ENCODE data around the gene AP1M2. TPM values are rescaled to one million over a fixed set of nuclear protein-coding genes. Genes with fewer than 3 reads are reported as not detected.
A peak's percentile ranks its signal among the peaks of the same experiment; 100 is the strongest.

Gene AP1M2
- total RNA-seq, 6 donors from 2014 or later: 35.1 to 63.1 (median 45.7) TPM

DNA sequence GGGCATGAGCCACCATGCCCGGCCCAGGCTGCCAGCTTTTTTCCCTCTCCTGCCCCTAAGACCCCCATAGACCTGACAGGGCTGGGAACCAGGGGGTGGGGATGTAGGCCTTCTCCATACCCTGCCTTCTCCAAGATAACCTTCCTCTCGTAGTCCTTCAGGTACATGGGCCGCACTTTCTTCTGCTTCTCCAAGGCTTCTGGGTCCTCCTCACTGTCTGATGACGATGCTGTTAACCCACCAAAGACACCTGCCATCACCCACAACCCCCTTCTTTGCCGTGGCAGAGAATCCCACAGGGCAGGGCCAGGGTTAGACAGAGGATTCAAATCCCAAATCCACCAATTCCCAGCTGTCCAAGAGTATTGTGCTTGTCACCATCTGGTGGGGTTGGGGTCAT is 24.5 kb downstream of the AP1M2 start:
- Histone ChIP-seq H3K27me3 (no peaks in the 10 kb centered on the region), H3K27ac (no peak overlapping the region), H3K4me1 (peaks cover 23 to 26% (median 25%) of the 10 kb centered on the region in 4 donors), H3K4me3 (no peak overlapping the region), H3K36me3 (peaks cover 21 to 44% (median 35%) of the 10 kb centered on the region in 4 donors), H3K9me3 (no peaks in the 10 kb centered on the region)
- ATAC-seq (ENCODE audit: low FRiP score in 2 of 2): no peak
- WGBS, 2 donors: 92 to 95% methylated on average over 5 of the region's 5 CpGs
- no peak for TF ChIP-seq POLR2AphosphoS5 (IDR thresholded peaks at IDR 0.05)
- TF ChIP-seq EP300 (IDR thresholded peaks at IDR 0.05): no peak
- no peak for TF ChIP-seq POLR2A (IDR thresholded peaks at IDR 0.05)
- TF ChIP-seq, protein P1, sequence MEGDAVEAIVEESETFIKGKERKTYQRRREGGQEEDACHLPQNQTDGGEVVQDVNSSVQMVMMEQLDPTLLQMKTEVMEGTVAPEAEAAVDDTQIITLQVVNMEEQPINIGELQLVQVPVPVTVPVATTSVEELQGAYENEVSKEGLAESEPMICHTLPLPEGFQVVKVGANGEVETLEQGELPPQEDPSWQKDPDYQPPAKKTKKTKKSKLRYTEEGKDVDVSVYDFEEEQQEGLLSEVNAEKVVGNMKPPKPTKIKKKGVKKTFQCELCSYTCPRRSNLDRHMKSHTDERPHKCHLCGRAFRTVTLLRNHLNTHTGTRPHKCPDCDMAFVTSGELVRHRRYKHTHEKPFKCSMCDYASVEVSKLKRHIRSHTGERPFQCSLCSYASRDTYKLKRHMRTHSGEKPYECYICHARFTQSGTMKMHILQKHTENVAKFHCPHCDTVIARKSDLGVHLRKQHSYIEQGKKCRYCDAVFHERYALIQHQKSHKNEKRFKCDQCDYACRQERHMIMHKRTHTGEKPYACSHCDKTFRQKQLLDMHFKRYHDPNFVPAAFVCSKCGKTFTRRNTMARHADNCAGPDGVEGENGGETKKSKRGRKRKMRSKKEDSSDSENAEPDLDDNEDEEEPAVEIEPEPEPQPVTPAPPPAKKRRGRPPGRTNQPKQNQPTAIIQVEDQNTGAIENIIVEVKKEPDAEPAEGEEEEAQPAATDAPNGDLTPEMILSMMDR (IDR thresholded peaks at IDR 0.05): no peak
- DNase-seq: no peak

DNA sequence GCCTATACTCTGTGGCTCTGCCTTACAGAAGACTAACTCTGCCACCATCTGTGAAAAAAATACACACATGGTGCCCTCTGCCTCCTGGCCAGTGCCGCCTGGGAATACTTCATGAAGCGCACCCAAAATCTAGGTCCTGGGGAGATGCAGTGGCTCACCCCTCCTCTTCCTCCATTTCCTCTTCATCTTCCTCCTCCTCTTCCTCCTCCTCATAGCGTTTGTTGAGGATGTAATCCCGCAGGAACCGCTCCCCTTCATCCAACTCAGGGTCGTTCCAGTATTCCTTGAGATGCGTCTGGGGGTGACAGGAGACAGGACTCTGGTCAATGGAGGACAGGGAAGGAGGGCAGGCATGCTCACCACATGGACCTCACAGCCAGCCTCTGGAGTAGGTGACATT is 27.0 kb downstream of the AP1M2 start:
- H3K9me3 ChIP-seq: no peaks in the 10 kb centered on the region
- peaks cover 30 to 64% (median 57%) of the 10 kb centered on the region in 4 donors for H3K36me3 ChIP-seq
- WGBS, 2 donors: 91 to 92% methylated on average over 7 of the region's 7 CpGs
- DNase-seq (no peak), ATAC-seq (ENCODE audit: low FRiP score in 2 of 2) (no peak)
- no peak for TF ChIP-seq POLR2A (IDR thresholded peaks at IDR 0.05)
- TF ChIP-seq, protein P1 (IDR thresholded peaks at IDR 0.05): no peak
- no peak for TF ChIP-seq POLR2AphosphoS5 (IDR thresholded peaks at IDR 0.05)
- TF ChIP-seq EP300 (IDR thresholded peaks at IDR 0.05): no peak
- H3K27me3 ChIP-seq: no peaks in the 10 kb centered on the region
- H3K27ac ChIP-seq: no peak overlapping the region
- peaks cover 7 to 9% (median 7%) of the 10 kb centered on the region in 4 donors for H3K4me1 ChIP-seq
- no peak overlapping the region for H3K4me3 ChIP-seq

DNA sequence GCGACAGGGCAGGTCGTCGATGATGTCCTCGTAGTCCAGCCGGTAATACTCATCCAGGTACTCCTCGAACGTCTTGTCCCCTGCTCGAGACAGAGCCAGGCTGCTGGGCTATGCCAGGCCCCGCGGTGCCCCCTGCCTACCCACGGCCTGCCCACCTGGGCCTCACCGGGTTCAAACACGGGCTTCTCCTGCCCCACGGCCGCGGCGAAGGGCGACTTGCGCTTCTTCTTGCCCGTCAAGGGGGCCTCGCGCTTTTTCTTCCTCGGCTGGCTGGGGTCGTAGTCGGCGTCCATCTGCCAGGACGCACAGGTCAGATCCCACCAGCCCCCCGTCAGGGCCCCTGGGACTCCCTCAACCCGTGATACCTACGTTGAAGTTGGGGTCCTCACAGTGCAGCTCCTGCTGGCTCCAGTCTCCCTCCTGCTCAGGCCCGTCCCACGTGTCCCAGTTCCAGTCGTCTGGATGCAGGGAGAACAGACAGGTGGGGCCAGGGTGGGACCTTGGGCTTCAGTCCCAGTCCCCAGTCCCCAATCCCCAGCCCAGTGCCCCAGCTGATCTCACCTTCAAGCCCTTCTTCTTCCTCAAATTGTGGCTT is 29.4 kb downstream of the AP1M2 start:
- no peak for ATAC-seq (ENCODE audit: low FRiP score in 2 of 2)
- no peaks in the 10 kb centered on the region for H3K9me3 ChIP-seq
- peak in 1 of 2 donors; percentile 83 for DNase-seq
- H3K36me3 ChIP-seq: peaks cover 32 to 89% (median 80%) of the 10 kb centered on the region in 4 donors
- TF ChIP-seq POLR2A (IDR thresholded peaks at IDR 0.05): no peak
- no peak for TF ChIP-seq POLR2AphosphoS5 (IDR thresholded peaks at IDR 0.05)
- TF ChIP-seq, protein P1 (IDR thresholded peaks at IDR 0.05): no peak
- TF ChIP-seq EP300 (IDR thresholded peaks at IDR 0.05): no peak
- no peak overlapping the region for H3K27ac ChIP-seq
- H3K27me3 ChIP-seq: no peaks in the 10 kb centered on the region
- H3K4me1 ChIP-seq: no peaks in the 10 kb centered on the region
- WGBS, 2 donors: 93 to 97% methylated on average over 32 to 33 of the region's 33 CpGs
- no peak overlapping the region for H3K4me3 ChIP-seq

DNA sequence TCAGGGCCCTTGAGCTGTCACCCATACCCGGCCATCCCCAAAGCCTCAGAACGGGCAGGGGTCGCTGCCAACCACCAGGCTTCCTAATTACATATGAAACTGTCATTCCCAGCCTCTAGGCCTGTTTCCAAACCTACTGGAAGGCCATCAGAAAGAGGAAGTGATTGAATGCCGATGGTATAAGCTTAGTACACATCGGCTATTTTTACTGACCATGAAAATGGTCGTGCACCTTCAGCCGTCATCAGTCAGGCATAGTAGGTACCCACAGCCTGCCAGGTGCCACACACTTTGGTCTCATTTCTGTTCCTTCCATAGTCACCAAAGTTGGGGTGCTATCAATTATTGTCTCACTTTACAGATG is 31.5 kb downstream of the AP1M2 start:
- Histone ChIP-seq H3K4me1 (no peaks in the 10 kb centered on the region), H3K27me3 (no peaks in the 10 kb centered on the region), H3K36me3 (peaks cover 34 to 100% (median 89%) of the 10 kb centered on the region in 4 donors), H3K9me3 (no peaks in the 10 kb centered on the region), H3K4me3 (no peak overlapping the region), H3K27ac (no peak overlapping the region)
- TF ChIP-seq, protein P1 (IDR thresholded peaks at IDR 0.05): peak in 1 of 6 experiments; percentile 2
- no peak for TF ChIP-seq POLR2AphosphoS5 (IDR thresholded peaks at IDR 0.05)
- 55 to 72% methylated on average over 7 of the region's 7 CpGs for WGBS, 2 donors
- ATAC-seq (ENCODE audit: low FRiP score in 2 of 2) (no peak), DNase-seq (no peak)
